K562 (cell line): ENCODE results near the gene SMCO4. TPM values are rescaled to one million over a fixed set of nuclear protein-coding genes. Genes with fewer than 3 reads are reported as not detected.

Experiments used
- ATF6 ChIP-seq: sonication (generic); formaldehyde crosslinking; IDR thresholded peaks from 2 replicates; pipeline ENCODE4 v1.4.0; 2020; ENCODE audit warnings: mild to moderate bottlenecking, missing genetic modification reagents
- BMI1 ChIP-seq: fragments of 150-350 bp; IDR thresholded peaks from 2 replicates; pipeline ENCODE4 v1.6.1; 2014; ENCODE audit warnings: low read length
- CHD7 ChIP-seq: fragments of 200-600 bp; sonication (generic); IDR thresholded peaks from one replicate; pipeline ENCODE4 v1.6.1; 2012; ENCODE audit warnings: mild to moderate bottlenecking, low read depth, low read length, inconsistent platforms
- ELF1 ChIP-seq: fragments of 200-800 bp; sonication (Bioruptor generic); IDR thresholded peaks from 2 replicates; pipeline ENCODE4 v1.6.1; 2016; ENCODE audit warnings: missing genetic modification characterization, missing compliant biosample characterization
- FOXJ2 ChIP-seq: fragments of 200-800 bp; sonication (Bioruptor generic); IDR thresholded peaks from 2 replicates; pipeline ENCODE4 v1.6.1; 2016; ENCODE audit warnings: missing genetic modification characterization, missing compliant biosample characterization
- MEIS2 ChIP-seq: fragments of 450-650 bp; IDR thresholded peaks from 2 replicates; pipeline ENCODE4 v1.6.1; 2014; ENCODE audit warnings: mild to moderate bottlenecking; ENCODE audit not compliant: partially characterized antibody
- NFRKB ChIP-seq: fragments of 450-650 bp; IDR thresholded peaks from 2 replicates; pipeline ENCODE4 v1.6.1; 2016; ENCODE audit warnings: low read depth
- SP2 ChIP-seq: IDR thresholded peaks from 2 replicates; pipeline ENCODE4 v1.6.1; 2011; ENCODE audit warnings: mild to moderate bottlenecking, low read depth, low read length, moderate library complexity; ENCODE audit not compliant: poor library complexity, severe bottlenecking; ENCODE audit errors: extremely low read depth
- ZFX ChIP-seq: sonication (generic); formaldehyde crosslinking; IDR thresholded peaks from 2 replicates; pipeline ENCODE4 v1.8.0; 2022; ENCODE audit warnings: mild to moderate bottlenecking, missing genetic modification reagents, moderate library complexity
- ZKSCAN8 ChIP-seq: fragments of 200-800 bp; sonication (Bioruptor generic); IDR thresholded peaks from 2 replicates; pipeline ENCODE4 v1.6.1; 2016; ENCODE audit warnings: missing genetic modification characterization, missing compliant biosample characterization
- ZNF395 ChIP-seq: fragments of 200-800 bp; sonication (Bioruptor generic); IDR thresholded peaks from 2 replicates; pipeline ENCODE4 v1.6.1; 2017; ENCODE audit warnings: missing genetic modification characterization, missing compliant biosample characterization
- polyA plus RNA-seq, 8 experiments: library from polyadenylated mRNA; depleted of rRNA in 4 of 8; stranded (reverse) in 5 of 8; unstranded in 3 of 8; fragments of >200 nt; fragmentation: Nextera tagmentation in 2 of 8; fragmentation: Illumina TruSeq in 1 of 8; extraction: Ambion mirVana in 2 of 8; extraction: Trizol in 1 of 8; gene quantifications; 2 replicates each; pipeline versions ENCODE4 v1.2.1 to v1.2.3, GENCODE V29; 2011 to 2014; ENCODE audit warnings: inconsistent platforms in 1 of 8, missing spikeins in 1 of 8
- total RNA-seq, 7 experiments: library from RNA; depleted of rRNA in 6 of 7; stranded (reverse); fragments of >200 nt in 6 of 7; fragmentation: Illumina TruSeq in 2 of 7; extraction: Trizol in 2 of 7; gene quantifications; 2 replicates each; pipeline versions ENCODE4 v1.2.1 to v1.2.3, GENCODE V29; 2011 to 2021; ENCODE audit warnings: low replicate concordance in 1 of 7

Gene SMCO4
- total and polyA plus RNA-seq, 9 of the 15 experiments (the other 6 are each of a cell fraction or from before 2014, with no cell fraction given): 1.8 to 27.8 (median 15.3) TPM

- TF ChIP-seq CHD7 (no peak), ATF6 (CRISPR knock-in tag) (no peak), ZNF395 (CRISPR knock-in tag) (no peak), ELF1 (tag) (no peak), NFRKB (no peak), ZFX (CRISPR knock-in tag) (no peak), ZKSCAN8 (CRISPR knock-in tag) (no peak), MEIS2 (no peak), BMI1 (no peak), SP2 (no peak), FOXJ2 (no peak)
- TF ChIP-seq, all 486 proteins: peak for 0
Observed at GRCh38 chr11:93524173-93524536, 19.0 kb downstream of the SMCO4 start (continued).
